Measurements from ENCODE around the gene ZNF579.

GRCh38 chr19:55528030-55528803, 52.4 kb downstream of the ZNF579 start:
- TF ChIP-seq CTCF (conservative IDR thresholded peaks at IDR 0.05 in 1 of 2, IDR thresholded peaks at IDR 0.05 in 1 of 2; ENCODE audit: extremely low read depth in 1 of 2, insufficient read depth in 1 of 2, low read depth in 1 of 2, low read length in 2 of 2) (no peak), EZH2 (IDR thresholded peaks at IDR 0.05; ENCODE audit: borderline replicate concordance, low read length) (no peak)

All from mammary epithelial cell (primary cell).